Activated CD4-positive, alpha-beta T cell treated with anti-CD3 and anti-CD28 coated beads for 24 hours (primary cell): ENCODE results near the gene GRIK4.
A peak's percentile ranks its signal among the peaks of the same experiment; 100 is the strongest.

Experiments used
- DNase-seq, 2 donors: peaks; one replicate each; pipeline ENCODE4 v3.0.0-alpha.2; 2020; ENCODE audit warnings: low read depth in 2 of 2

The GRIK4 gene

GRCh38 chr11:120945042-120945441 lies 433.5 kb downstream of the GRIK4 start:
- no peak for DNase-seq

DNA sequence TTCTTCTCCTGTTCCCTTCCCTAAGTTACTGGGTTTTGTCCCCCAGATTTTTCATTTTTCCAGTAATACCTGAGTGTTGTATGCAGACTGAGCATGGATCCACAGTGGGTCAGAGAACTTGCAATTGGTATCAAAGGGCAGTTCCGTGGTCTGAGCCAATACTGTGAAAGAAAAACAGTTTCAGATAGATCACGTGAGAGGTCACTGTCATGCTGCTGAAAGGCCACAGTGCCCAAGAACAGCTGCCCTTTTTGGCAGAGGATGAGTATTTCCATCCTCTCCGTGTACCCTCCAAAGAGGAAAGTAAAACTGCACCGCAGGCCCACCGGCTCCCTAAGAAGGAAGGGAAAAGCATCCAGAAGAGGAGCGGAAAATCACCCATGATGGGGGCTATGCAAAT lies 439.3 kb downstream of the GRIK4 start:
- no peak for DNase-seq

GRCh38 chr11:120952461-120953434 lies 441.2 kb downstream of the GRIK4 start:
- peak; percentile 51 to 53 for DNase-seq

- DNase-seq, result no peak
Observed at GRCh38 chr11:120954381-120954780, 442.8 kb downstream of the GRIK4 start.

GRCh38 chr11:120956710-120957495 lies 445.4 kb downstream of the GRIK4 start:
- no peak for DNase-seq

DNA sequence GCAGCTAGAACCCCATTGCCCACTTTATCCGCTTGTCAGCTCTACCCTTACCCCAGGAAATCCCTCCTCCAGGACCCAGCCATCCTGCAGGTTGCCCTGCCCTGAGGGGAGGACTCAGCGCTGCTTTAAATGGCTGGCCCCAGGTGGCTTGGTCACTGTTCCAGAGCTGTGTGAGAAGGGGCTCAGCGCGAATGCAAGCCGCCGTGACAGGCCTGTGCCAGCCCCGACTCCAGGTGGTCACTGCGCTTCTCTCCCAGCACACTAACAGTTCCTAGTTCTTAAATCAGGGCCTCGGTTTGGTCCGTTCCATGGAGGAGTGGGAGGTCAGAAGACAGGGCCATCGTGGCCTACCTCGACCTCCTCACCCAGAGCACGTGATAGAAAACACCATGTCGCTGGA lies 446.6 kb downstream of the GRIK4 start:
- no peak for DNase-seq

- DNase-seq, result no peak
Observed at GRCh38 chr11:120959189-120959588, 447.6 kb downstream of the GRIK4 start.

- no peak for DNase-seq
Observed at GRCh38 chr11:120964857-120965256, 453.3 kb downstream of the GRIK4 start.

DNA sequence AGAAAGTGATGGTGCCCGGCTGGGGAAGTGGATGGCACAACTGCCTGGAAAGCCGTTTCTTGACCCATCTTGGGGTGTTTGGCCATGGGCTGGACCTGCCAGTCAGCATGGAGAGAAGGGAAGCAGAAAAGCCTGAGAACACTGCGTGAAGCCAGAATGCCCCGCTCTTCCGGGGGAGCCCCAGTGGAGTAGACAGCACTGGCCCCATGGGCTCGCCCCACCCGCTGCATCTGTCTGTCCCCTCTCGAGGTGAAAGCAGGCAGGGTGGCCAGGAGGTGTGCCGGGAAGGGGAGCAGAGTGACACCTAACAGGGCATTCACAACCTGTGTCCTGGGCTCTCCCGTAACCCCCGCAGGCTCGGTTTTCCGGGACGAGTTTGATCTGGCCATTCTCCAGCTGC lies 455.3 kb downstream of the GRIK4 start:
- DNase-seq, result no peak

DNA sequence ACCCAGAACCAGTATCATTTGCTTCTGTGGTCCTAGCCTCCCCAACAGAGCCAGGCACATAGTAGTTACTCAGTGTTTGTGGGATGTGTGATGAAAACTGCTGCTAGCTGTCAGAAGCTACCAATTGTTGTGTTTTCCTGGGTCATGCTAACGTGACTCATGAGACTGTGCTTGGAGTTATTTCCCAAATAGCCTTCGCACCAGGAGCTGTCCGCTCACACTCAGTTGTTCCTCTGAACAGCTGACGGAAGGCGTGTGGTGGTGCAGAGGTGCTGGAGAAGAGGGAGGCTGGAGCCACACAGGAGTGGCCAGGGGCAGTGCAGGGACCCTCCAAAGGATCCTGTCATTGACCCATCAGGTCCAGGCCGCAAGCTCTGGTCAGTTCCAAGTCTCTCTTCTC lies 458.4 kb downstream of the GRIK4 start:
- no peak for DNase-seq

GRCh38 chr11:120971825-120972224 lies 460.3 kb downstream of the GRIK4 start:
- DNase-seq, result no peak

- DNase-seq, result no peak
Observed at GRCh38 chr11:120972621-120973020, 461.1 kb downstream of the GRIK4 start.

DNA sequence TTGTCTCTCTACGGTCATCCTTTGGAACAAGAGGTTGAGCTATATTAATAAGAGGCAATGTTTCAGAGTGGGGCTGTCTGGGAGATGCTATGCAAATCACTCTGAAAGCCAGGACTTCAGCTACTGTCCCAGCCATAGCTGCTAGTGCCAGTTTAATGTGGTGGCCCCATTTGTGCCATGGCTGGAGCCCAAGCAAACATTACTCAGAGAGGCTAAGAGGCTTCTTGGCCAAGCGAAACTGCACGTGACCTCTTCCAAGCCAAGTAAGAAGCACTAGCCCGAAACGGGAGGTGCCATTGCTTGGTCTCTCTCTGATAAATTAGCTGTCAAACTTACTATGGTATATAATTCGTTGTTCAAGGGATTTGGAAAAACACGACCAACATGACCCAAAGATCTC lies 462.0 kb downstream of the GRIK4 start:
- no peak for DNase-seq

DNA sequence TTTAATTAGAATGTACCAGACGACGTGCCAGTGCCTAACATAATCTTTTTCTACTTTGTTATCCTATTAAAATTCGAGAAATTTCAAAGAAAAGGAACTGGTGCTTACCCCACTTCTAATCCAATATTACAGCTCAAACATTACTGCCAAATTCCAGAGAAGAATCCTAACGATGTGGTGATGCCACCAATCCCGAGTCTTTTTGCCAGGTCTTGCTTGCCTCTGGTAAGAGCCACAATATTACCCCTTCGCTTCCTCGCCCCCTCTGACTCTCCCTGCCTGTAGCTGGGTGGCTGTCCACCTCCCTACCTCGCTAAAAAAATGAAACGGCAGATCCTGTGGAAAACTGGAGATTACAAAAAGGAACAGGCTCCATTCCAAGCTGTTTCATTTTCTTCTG lies 462.9 kb downstream of the GRIK4 start:
- DNase-seq, result no peak

DNA sequence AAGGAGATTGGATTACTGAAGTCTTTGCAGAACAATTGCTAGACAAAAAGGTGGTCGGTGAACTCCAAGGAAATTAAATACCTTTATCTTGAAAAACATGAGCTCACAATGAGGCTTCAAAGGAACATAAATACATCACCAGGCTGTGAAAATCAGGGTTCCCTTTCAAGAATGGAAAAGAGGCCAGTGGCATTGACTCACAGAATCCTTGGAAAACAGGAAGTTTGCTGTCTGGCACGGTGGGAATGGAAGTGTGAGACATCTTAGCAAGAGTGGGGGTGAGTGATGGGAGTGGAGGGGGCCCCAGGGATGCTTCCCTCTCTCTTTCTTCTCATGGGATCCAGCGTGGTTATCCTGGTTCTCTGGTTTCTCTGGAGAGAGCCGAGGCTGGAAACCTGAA lies 463.4 kb downstream of the GRIK4 start:
- DNase-seq, result no peak

GRCh38 chr11:120977266-120978137 lies 466.0 kb downstream of the GRIK4 start:
- DNase-seq, result no peak

DNA sequence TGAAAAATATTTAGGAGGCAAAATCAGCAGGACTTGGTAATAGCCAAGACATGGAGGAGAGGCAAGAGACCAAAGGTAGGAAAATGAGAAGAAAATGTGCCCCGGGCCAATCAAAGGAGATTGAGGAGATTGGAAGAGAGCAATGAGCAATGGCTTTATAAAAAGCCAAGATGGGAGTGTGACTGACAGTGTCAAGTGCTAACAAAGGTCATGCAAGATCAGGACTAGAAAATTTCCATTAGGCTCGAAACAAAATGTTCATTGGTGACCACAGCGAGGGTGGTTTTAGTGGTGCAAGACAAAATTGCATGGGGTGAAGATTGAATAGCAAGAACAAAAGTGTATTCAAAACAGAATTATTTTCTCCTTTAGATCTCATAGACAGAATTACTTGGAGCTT lies 467.2 kb downstream of the GRIK4 start:
- no peak for DNase-seq

- DNase-seq, result peak; percentile 6 to 9
Observed at GRCh38 chr11:120985718-120986569, 474.4 kb downstream of the GRIK4 start.

DNA sequence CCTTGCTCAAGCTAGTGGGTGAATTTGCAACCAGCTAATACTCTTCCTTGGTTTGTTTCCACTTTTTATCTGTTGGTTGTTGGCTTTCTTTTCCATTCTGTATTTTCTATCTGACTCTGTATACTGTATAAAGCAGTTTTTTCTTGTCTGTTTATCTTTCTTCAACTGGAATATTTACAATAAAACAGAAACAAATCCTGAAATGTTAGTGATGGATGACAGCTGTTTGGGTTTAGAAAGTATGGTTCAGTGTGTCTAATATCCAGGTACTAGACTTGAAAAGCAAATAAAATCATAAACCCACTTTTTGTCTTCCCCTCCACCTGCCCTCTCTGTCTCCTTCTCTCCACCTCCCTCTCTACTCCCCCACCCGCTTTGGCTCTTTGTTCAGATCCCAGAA lies 477.1 kb downstream of the GRIK4 start:
- DNase-seq, result no peak

DNA sequence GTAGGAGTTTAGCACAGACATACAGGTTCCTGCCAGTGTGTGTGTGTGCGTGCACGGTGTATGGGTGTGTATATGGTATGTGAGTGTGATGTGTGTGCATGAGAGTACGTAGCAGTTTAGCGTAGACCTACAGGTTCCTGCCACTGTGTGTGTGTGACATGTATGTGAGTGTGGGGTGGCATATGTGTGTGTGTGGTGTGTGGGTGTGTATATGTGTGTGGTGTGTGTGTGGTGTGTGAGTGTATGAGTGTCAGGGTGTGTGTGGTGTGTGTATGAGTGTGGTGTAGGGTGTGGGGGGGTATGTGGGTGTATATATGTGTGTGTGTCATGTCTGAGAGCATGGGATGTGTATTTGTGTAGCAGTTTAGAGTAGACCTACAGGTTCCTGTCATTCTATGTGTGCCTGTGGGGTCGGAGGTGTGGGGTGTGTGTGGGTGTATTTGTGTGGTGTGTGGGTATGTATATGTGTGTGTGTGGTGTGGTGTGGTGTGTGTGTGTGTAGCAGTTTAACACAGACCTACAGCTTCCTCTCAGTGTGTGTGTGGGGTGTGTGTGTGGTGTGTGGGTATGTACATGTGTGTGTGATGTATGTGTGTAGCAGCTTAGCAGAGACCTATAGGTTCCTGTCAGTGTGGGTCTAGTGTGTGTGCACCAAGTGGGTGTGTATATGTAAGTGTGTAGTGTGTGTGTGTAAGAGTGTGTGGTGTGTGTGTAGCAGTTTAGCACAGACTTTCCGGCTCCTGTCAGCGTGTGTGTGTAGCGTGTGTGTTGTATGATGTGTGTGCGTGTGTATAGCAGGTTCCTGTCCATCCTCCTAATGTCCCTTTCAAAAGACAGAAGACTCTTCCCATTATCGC lies 480.5 kb downstream of the GRIK4 start:
- DNase-seq, result no peak
